ENCODE data around the gene CCDC38.
"Not testable (repeated sequence)": the region's sequence is repeated elsewhere in the genome, so short reads cannot be mapped to it uniquely, and the experiment has no call there.

Gene CCDC38

GRCh38 chr12:95882080-95882479 lies 60.3 kb downstream of the CCDC38 start:
- DNase-seq (ENCODE audit: low spot score): no peak

GRCh38 chr12:95881331-95881955 lies 61.0 kb downstream of the CCDC38 start:
- DNase-seq (ENCODE audit: low spot score): no peak

- no peak for DNase-seq (ENCODE audit: low spot score)
Measured at GRCh38 chr12:95880895-95881294, 61.5 kb downstream of the CCDC38 start.

GRCh38 chr12:95877622-95878021 lies 64.8 kb downstream of the CCDC38 start:
- no peak for DNase-seq (ENCODE audit: low spot score)

- no peak for DNase-seq (ENCODE audit: low spot score)
Measured at GRCh38 chr12:95874452-95874851, 68.0 kb downstream of the CCDC38 start.

- no peak for DNase-seq (ENCODE audit: low spot score)
Measured at GRCh38 chr12:95870897-95871296, 71.5 kb downstream of the CCDC38 start.

- no peak for DNase-seq (ENCODE audit: low spot score)
Measured at GRCh38 chr12:95863337-95863736, 79.1 kb downstream of the CCDC38 start.

- no peak for DNase-seq (ENCODE audit: low spot score)
Measured at GRCh38 chr12:95862038-95862437, 80.4 kb downstream of the CCDC38 start.

- no peak for DNase-seq (ENCODE audit: low spot score)
Measured at GRCh38 chr12:95859947-95860850, 82.2 kb downstream of the CCDC38 start.

- peak; percentile 28 for DNase-seq (ENCODE audit: low spot score)
Measured at GRCh38 chr12:95859344-95859816, 83.0 kb downstream of the CCDC38 start.

- peak; percentile 97 for DNase-seq (ENCODE audit: low spot score)
Measured at GRCh38 chr12:95858451-95859343, 83.7 kb downstream of the CCDC38 start, which contains the start of gene SNRPF. SNRPF (plus strand) TSS chr12:95858952; CDS start chr12:95859074, 122 bp downstream.

- DNase-seq (ENCODE audit: low spot score): no peak
Measured at GRCh38 chr12:95857799-95858198, 84.6 kb downstream of the CCDC38 start.

- DNase-seq (ENCODE audit: low spot score): no peak
Measured at GRCh38 chr12:95857156-95857555, 85.3 kb downstream of the CCDC38 start.

- no peak for DNase-seq (ENCODE audit: low spot score)
Measured at GRCh38 chr12:95852133-95852532, 90.3 kb downstream of the CCDC38 start.

GRCh38 chr12:95851606-95852005 lies 90.8 kb downstream of the CCDC38 start:
- no peak for DNase-seq (ENCODE audit: low spot score)

- peak; percentile 18 for DNase-seq (ENCODE audit: low spot score)
Measured at GRCh38 chr12:95848575-95849388, 93.6 kb downstream of the CCDC38 start.

- not testable (repeated sequence) for DNase-seq (ENCODE audit: low spot score)
Measured at GRCh38 chr12:95842426-95842825, 100.0 kb downstream of the CCDC38 start.

- no peak for DNase-seq (ENCODE audit: low spot score)
Measured at GRCh38 chr12:95838125-95838524, 104.3 kb downstream of the CCDC38 start.

GRCh38 chr12:95837240-95838038 lies 105.0 kb downstream of the CCDC38 start:
- DNase-seq (ENCODE audit: low spot score): no peak

GRCh38 chr12:95836630-95837239 lies 105.7 kb downstream of the CCDC38 start:
- DNase-seq (ENCODE audit: low spot score): no peak
